HEK293T (cell line): Measurements from ENCODE around the gene SLC6A7.

ENCODE experiments used
- ELF4 ChIP-seq: fragments of 450-650 bp; IDR thresholded peaks from 2 replicates; pipeline ENCODE4 v1.6.1; 2017; ENCODE audit warnings: antibody characterized with exemption
- FOXA1 ChIP-seq: fragments of 450-650 bp; IDR thresholded peaks from 2 replicates; pipeline ENCODE4 v1.6.1; 2016; ENCODE audit warnings: mild to moderate bottlenecking
- FOXM1 ChIP-seq: fragments of 450-650 bp; IDR thresholded peaks from 2 replicates; pipeline ENCODE4 v1.6.1; 2017; ENCODE audit warnings: mild to moderate bottlenecking, borderline replicate concordance

DNA sequence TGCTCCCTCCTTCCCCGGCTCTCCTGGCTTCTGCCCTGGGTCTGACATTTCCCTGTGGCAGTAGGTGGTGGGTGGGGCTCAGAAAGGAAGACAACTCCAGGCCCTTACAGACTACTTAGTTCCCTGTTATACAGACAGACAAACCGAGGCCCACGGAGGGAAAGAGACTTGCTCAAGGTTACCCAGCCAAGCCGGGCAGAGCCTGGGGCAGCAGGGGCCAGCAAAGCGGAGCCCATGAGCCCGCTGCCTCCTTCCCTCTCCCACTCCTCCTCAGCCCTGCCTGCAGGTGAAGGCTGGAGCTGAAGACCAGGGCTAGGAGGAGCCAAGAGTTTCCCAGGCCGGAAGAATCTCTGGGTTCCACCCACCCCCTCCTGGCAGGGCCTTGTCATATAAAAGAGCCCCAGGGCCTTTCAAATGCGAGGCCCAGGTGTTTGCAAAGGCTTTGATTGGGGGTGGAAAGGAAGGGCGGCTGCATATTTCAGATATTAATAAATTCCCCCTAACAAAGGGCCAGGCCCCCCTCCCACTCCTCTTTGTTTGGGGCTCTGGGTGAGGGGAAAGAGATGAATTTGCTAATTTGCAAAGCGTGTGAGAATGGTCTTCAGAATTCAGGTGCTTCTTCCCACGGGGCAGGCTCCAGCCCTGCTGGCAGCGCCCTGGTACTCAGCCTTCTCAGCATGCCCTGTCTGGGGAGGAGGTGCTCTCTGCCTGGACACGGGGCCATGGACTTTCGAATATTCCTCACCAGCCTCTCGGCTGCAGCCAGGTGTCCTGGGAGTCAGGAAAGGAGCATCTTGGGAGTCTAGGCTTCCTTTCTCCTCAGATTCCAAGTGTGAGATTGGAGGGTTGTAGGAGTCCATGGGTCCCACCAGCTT, 21.5 kb downstream of the SLC6A7 start:
- no peak for TF ChIP-seq FOXA1
- TF ChIP-seq FOXM1 = no peak
- no peak for TF ChIP-seq ELF4
